CD4-positive, alpha-beta T cell treated with Interleukin-15 for 1 hour (primary cell): ENCODE data around the gene RADIL.

Experiments
- DNase-seq: peaks from one replicate; pipeline ENCODE4 v3.0.0-alpha.2; 2020

Gene RADIL

DNA sequence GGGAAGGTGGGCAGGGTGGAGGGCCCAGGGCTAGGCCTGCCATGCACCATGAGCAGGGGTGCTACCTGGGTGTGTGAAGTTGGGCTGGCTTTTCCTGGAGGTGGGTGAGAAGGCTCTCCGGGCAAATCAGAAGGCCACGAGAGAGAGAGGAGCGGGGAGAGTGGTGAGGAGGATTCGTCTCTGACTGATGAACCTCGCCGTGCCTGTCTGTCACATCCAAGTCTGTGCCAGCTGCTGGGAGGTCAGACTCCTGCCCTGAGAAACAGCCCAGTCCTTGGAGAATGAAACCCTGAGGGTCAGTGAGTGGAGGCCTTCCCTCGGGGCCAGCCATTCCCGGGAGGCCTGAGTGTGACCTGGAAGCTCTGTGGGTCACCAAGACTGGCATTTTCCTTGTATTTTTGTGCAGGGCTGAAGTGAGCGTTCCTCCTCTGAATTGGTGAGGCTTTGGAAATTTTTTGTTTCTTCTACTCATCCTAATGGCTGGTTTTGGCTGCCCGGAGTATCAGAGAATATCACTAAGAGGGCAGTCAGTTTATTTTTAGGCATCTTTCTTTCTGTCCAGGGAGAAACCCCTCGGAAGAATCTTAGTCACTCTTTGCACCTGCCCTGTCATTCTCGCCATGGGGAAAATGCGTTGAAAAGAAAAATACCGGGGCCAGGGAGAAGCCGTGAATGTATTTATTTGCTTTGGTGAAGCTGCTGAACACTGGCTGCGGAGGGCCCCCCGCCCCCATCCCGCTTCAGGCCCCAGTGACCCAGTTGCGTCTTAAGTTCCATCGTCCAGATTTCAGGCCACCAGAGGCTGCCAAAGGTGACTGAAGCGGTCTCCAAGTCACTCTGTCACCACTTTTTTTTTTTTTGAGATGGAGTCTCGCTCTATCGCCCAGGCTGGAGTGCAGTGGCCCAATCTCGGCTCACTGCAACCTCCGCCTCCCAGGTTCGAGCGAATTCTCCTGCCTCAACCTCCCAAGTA lies 114.6 kb downstream of the RADIL start:
- no peak for DNase-seq

DNA sequence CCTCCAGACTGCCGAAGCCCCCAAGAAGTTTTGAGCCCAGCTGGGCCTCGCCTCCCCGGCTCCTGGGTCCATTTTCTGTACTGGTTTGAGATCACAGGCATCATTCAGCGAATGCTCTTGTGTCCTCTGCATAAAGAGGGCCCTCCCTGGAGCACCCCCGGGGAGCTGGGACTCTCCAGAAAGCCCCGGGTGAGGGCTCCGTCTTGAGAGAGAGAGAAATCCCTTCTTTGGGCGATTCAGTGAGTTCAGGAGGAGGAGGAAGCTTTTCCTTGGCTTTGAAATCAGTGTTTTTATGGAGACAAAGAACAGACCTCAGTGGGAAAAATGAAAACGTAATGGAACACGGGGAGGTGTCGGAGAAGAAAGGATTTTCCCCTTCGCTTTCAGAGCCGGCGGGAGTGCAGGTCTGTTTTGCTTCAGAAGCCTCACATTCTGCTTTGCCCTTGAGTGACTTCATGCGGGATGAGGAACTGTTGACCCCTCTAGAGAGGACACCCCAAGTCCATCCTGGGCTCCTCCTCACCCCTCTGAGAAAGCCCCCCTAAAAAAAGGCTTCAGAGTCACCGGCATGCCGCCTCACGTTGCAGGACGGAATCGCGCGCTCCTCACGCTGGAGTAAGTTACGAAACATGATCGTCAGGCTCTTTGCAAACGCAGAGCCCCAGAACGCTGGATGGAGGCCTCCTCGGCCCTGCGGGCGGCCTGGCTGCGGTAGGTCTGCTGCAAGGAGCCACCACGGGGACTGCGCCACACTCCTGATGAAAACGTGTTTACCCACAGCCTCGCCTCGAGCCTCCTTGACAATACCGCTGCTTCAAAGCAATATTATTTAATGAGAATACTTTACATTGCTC lies 116.6 kb downstream of the RADIL start:
- no peak for DNase-seq

DNA sequence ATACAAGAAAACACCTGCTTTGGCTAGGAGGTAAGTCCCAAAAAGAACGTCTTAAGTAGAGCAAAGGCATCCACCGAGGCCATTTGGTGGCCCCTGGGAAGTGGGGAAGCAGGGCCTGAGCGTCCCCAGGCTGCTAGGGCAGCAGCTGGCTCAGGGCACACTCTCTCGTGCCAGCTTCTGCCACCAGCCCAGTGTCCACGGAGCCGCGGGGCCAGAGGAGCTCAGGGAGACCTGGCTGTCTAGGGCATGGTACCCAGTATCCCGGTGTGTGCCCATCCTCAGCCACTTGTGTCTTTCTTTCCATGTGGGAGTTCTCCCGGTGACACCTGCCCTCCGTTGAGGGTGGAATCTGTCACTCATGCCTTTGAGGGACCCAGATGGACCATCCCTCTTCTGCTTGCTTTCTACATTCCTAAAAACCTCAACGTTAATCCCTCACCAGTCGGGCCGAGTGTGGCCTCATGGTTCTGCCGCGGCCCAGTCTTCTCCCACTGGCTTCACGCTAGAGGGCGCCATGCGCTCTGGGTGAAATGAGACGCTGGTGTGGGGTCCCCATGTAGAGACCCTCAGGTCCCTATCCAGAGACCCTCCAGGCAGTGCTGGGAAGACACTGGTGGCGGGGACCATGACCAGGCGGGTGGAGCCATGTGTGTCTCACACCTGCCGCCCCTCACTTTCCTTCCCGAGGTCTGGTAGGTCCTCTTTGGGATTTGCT lies 117.6 kb downstream of the RADIL start:
- no peak for DNase-seq

DNA sequence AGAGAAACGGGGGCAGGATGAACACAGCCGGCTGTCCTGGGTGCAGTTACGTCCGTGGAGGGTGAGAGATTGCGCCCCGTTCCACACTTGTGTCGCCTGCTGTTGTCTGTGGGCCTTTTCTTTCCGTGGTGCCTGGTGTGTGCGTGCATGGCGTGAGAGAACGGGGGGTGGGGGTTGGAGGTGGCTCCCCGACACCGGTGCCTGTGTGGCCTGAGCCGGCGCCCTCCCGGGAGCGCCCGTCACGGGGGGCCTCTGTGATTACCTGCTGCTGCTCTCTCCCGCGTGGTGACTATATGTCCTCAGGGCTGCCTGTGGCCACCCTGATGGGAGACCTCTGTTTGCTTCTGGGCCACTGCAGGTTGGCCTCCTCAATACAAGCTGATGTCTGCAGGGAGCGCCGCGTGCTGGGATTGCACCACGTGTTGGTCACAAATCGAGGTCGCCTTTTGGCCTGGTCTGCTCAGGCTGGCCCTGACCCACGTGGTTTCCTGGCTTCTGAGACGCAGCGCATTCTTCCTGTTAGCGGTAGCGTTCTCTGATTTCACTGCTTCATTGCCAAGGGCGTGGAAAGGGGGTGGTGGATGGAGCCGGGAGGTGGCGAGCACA lies 119.0 kb downstream of the RADIL start:
- DNase-seq = no peak

DNA sequence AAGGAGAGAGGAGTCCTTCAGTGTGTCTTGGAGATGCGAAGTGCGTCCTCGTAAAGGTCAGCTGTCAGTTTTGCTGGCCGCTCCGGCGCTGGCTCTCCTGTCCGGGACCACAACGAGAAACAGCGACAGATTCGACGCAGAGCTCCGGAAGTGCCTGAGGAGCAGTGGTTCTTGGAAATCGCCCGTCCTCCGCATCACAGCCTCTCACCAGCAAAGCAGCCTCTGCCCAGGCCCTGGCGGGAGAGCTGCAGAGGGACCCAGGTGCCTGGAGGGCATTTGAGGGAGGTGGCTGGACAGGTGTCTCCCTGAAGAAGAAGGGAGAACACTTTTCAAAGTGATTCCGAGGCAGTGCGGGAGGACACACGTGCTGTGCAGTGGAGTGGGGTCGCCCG lies 119.7 kb downstream of the RADIL start:
- DNase-seq = no peak

DNA sequence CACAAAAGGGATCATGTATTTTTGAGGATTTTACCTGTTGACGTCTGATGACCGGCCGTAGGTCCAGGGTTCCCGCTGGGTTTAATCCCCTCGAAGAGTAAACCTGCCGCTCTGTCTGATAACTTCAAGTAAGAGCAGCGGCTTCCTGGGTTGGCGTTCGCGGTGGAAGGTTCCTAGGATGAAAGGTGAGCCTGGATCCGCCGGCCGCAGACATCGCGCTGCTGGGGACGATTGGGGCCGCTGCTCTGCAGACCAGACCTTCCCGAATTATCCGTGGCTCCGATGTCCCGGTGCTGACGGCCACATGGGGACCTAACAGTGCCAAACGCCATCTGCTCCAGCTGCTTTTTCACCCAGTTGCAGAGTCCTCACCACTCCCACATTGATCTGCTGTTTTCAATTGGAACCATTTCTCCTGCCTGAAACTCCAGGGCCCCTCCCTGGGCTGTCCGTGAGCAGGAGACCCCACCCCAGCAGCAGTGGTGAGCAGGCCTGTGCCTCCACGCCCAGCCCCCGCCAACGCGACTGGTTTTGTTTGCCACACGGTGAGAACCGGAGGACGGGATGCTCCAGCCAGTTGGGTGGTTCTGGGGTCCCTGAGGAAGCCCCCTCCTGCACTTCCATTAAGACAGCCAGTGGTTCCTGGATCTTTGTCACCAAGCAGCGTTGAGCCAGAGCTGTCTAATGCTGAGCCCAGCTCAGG lies 120.3 kb downstream of the RADIL start:
- DNase-seq = no peak

DNA sequence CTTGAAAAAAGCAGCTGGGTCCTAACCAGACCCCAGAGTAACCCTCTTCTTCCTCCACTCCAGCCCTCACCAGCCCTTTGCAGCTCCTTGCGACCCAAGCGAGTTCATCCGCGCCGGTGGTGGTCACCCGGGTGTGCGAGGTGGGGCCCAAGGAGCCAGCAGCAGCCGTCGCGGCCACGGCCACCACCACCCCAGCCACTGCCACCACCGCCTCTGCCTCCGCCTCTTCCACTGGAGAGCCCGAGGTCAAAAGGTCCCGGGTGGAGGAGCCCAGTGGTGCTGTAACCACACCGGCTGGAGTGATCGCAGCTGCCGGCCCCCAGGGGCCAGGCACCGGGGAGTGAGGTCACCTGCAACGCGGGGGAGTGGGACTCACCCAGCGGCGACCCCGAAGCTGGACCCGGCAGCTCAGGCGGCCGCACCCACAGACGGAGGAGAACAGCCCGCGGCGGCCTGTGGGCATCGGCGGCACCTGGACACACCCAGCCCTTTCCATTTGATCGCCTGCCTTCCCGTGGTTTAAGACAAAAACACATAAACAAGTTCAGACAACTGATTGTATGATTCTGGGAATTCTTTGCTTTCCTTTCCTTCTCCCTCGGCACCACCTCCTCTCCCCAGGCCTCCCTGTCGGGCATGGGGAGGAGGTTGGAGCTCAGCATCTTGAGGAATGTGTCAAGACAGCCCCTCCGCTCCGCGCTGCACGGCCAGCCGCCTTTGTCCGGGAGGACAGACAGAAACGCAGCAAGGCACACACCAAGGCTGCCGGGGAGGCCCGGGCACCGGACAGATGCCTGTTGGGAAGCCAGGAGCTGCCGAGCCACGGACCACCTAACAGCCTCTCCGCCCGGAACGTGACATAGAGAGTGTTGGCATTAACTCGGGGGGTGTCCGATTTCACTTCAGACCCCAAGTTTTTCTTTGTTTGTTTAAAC lies 121.1 kb downstream of the RADIL start:
- no peak for DNase-seq

DNA sequence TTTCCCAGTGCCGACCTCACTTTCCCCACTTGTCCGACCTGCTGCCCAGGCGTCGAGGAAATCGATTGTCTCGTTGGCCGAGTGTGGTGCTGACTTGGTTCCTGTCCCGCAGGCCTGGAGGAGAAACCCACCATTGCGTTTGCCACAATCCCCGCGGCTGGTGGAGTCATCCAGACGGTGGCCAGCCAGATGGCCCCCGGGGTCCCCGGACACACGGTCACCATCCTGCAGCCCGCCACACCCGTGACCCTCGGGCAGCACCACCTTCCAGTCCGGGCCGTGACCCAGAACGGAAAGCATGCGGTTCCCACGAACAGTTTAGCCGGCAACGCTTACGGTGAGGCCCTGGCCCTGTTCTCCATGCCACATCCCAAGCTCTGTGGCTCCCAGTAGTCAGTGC lies 122.6 kb downstream of the RADIL start:
- DNase-seq = no peak

DNA sequence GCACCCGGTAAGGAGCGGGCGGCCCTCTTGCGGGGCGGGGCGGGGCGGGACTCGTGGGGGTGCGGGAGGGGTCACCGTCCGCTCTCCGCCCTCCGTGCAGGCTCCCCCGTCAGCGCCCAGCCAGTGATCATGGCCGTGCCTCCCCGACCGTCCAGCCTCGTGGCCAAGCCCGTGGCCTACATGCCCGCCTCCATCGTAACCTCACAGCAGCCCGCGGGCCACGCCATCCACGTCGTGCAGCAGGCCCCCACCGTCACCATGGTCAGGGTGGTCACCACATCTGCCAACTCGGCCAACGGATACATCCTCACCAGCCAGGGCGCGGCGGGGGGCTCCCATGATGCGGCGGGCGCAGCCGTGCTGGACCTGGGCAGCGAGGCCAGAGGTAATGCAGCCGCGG lies 124.3 kb downstream of the RADIL start:
- no peak for DNase-seq

DNA sequence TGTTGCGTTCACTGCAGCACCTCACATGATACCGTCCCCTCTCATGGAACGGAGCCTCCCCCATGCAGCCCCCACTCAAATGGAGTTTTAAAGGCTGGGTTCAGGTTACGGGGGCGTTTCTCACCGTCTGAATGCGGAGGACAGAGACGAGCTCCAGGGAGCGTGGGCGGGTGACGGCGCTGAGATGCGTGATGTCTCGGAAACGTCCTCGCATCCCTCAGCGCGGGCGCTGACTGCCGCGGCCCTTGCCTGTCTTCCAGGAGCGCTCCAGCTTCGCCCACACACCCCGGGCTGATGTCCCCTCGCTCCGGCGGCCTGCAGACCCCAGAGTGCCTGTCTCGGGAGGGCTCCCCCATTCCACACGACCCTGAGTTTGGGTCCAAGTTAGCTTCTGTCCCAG lies 124.7 kb downstream of the RADIL start:
- DNase-seq = no peak

DNA sequence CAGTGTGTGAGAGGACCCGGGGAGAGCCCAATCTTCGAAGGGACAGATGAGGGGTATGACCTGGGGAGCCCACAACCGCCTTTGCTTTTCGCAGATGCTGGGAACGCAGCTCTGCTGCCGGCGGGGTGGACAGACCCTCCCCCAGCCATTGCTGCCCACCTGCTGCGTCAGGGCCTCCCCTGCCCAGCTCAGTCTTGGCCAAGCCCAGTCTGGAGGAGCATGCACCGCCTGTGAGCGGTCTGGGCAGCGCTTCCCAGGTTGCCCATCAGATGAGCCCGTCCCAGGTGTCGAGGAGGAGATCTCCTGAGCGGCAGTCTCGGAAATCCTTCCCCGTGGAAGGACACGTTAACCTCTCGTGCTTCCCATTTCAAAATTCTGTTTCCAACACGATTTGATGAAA lies 125.4 kb downstream of the RADIL start:
- DNase-seq = no peak

DNA sequence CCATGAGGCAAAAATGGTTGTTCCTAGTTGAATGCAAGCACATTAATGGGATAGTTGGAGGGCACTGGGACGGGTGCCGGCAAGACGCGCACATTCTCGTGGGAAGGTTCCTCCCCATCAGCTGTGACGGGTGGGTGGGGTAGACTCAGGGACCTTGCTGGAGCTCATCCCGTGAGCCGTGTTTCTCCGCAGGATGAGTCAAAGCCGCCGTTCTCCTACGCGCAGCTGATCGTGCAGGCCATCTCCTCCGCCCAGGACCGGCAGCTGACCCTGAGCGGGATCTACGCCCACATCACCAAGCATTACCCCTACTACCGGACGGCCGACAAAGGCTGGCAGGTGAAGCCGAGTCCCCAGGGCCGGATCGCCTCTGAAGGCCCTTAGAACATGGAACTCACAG lies 128.5 kb downstream of the RADIL start:
- no peak for DNase-seq

DNA sequence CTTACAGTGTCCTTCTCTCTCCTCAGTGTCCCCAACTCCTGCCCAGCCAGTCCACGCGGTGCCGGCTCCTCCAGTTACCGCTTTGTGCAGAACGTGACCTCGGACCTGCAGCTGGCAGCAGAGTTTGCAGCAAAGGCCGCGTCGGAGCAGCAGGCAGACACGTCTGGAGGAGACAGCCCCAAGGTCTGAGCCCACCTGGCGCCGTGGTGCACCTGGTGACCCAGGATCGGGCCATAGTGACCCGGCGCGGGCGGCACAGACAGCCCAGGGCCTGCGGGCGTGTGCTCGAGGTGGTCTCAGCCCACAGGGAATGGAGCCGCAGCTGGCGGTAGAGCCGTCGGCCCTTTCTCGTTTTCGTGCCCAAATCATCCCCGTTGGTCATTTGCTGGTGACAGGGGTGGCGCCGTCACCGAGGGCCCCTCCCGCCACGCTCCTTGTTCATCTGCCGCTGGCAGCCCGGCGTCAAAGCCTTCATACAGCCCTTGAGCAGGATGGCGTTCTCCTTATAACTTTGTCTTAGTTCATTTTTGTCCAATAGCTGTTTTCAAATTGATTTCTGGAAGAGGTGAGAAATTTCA lies 129.0 kb downstream of the RADIL start:
- DNase-seq = no peak

DNA sequence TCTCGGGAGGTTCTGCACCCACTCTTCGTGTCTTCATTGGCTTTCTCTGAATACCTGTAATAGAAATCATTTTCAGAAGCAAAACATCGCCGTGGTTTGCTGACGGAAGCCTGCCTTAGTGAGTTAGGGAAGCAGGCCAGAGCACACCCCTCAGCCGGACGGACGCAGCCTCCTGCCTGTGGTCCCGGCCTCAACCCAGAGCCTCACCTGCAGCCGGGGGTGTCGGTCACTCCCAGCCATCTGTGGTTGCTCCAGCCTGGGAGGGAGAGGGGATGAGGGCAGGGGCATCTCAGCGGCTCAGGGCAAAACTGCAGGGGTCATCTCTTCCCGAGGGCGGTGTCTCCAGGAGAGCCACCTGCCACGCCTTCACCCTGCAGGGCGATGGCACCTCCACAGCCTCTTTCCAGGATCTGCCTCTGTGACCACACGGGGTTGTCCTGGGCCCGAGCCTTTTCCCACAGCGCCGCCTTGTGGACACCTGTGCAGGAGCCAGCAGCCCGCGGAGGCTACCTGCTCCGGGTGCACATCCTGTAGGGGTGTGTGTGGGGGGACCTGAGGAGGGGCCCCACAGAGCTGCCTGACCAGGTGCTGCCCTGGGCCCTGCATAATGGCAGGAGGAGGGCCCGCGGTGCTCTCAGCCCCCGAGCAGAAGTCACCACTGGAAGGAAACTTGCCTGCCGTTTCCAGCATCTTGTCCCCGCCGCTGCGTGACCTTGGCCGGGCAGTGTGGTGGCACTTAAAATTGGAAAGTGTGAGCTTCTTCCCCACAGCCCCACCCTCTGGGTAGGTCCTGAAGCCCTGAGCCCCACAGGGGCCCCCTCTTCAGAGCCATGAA lies 129.7 kb downstream of the RADIL start:
- peak; percentile 78 for DNase-seq

DNA sequence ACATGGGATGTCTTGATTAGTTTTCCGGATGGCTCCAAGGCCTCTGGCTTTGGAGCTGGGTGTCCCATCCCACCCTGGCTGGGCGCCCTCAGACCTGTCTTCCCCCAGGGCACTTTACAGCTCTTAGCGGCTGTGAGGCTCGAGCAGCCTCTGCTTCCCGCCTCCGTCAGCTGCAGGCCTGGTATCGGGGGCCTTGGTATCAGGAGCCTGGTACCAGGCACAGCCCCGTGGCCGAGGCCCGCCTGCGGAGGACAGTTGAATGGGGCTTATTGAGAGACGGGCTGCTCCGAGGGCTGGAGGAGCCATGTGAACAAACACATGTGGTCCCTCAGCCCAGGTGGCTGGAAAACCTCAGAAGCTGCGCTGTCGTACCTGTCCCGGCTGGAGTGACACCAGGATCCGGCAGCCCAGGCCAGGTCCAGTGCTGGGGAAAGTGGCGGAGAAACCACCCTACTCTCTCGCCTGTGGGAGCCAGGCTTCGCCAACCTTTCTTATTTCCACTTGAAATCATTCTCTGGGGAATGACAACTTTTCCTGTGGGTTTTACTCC lies 132.0 kb downstream of the RADIL start:
- no peak for DNase-seq

DNA sequence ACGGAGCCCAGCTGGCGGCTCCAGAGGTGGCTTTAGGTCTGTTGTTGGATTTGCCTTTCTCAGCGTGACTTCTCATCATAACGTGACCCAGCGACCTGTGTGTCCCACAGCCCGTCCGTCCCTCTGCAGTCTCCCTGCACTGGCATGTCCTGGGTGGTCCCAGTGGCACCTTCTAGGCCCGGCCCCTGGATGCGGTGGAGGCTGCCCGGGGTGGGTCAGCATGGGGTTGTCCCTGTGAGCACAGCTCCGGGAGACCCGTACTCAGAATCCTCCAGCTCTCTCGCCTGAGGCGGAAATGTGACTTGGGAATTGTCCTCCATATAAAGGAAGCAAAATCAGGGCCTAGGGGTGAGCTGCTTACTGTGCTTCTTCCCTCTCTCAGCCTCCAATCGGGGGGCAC lies 133.7 kb downstream of the RADIL start:
- DNase-seq = no peak

DNA sequence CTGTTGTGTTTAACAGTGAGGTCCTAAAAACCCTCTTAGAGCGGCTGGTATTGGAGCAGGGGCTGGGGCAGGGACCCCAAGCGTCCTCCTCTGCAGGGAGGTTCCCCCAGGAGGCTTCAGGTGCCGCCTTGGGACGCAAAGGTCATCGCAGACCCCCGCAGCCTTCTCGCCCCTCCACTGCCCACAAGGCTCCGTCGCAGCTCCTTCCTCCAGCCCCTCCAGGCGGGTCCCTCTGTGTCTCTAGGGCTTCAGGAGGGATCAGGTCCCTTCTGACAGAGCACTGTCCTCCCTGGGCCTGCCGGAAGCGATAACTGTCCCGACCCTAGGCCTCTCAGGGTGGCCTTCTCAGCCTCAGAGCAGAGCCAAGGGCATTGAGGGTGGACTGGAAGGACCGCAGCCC lies 134.2 kb downstream of the RADIL start:
- DNase-seq = no peak
